Stimulated activated CD4-positive, alpha-beta T cell treated with anti-CD3 and anti-CD28 coated beads, Interleukin-4, amount 100 ng/mL, for 48 hours (primary cell): Measurements from ENCODE around the gene FALEC.
"Not testable (repeated sequence)": the region's sequence is repeated elsewhere in the genome, so short reads cannot be mapped to it uniquely, and the experiment has no call there.

Experiments used
- DNase-seq, 2 donors: peaks; one replicate each; pipeline ENCODE4 v3.0.0-alpha.2; 2020; ENCODE audit warnings: low read depth in 2 of 2

Gene FALEC

DNA sequence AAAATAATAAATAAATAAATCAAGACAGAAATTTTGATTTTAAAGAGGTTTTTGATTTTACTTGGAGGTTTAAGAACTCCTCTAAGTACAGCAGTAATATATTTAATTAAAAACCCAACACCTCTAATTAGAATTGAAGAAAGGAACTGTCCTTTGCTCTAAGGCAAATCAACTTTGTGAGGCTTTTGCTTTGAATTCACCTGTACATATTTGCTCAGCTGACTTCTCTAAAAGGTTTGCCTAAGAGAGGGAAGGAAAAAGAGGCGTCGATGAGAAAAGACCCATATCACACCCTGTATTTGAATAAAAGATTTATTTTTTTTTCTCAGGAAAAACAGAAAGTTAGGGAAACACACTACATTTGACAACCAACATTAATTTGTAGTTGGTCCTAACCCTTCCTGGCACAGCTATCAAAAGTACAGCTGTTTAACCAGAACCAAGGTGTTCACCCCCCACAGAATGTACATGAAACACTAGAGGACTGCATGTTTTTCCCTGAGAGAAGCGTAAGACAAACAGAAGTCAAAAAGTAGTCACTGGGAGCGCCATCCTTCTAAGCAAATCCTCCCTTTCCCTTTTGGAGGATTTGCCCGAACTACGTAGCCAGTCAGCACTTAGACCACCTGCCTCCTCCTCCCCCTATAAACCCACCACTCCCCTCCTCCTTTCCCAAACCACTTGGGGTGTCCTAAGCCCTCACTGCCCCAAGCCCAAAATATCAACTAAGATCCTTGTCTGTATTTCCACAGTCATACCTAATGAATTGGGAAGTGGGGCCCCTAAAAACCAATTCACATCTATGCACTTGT is 58.9 kb downstream of the FALEC start:
- no peak for DNase-seq

DNA sequence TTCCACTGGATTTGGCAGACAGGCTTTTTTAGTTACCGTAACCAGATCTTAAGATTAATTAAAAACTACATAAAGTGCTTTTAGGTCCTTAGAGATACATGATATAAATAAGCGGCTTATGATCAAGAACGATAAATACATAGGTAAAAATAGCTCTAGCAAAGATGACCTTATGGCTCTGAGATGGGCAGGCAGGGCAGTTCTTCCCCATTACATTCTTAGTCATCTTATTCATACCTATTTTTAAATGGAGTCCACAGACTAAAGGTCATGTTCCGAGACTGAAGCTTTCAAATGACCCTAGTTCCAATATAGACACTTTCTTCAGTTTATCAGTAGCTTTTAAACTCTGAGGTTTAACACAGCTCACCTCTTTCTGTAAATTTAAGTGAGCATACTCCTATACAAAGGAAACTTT is 59.5 kb downstream of the FALEC start:
- no peak for DNase-seq

DNA sequence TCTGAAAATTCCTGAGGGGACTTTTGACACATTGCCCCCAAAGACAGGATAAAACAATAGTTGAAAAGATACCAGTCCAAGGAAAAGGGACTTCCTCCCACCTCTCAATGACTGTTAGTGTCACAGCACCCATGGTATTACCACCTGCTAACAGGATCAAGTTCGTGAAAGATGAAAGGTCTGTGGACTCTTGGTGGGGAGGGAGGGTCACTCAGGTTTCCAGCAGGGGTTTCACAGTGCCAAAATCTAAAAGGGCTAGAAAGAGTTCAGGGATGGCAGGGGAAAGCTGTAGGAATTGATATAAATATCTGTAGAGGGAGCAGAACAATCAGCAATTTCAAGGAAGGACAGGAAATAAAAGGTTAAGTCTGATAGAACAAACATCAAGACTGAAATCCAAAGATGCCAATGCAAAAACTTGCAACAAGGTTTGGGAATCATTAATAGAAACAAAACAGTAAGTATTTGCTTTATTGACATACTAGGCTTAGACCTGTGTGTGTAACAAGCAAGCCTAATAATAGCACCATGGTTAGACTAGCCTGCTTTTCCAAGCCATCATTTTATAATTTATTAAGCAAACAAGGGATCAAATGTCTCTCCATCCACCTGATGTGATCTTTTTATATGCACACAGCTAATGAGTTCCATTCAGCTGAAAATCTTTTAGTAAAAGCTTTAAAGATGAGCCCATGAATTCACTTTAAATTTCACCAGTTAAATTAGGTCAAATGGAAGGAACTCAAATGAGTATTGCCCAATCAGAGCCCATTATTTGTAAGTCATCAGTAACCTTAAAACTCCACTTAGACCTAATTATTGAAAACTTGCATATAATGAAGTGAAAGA is 60.2 kb downstream of the FALEC start:
- DNase-seq, result no peak

DNA sequence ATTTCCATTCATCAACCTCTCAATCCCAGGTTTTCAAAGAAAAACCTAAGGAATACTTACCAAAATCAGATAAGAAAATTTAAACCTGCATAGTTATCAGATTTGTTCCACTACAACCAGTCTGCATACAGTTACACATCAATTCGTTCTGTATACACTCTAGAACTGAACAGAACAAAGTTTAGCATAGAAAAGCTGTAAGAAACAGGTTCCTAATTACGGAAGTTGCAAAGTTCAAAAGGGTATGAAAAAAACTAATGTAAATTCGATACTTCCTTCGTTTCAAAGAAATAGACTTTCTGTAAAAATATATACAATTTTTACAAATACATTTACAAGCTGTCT is 60.8 kb downstream of the FALEC start:
- no peak for DNase-seq

DNA sequence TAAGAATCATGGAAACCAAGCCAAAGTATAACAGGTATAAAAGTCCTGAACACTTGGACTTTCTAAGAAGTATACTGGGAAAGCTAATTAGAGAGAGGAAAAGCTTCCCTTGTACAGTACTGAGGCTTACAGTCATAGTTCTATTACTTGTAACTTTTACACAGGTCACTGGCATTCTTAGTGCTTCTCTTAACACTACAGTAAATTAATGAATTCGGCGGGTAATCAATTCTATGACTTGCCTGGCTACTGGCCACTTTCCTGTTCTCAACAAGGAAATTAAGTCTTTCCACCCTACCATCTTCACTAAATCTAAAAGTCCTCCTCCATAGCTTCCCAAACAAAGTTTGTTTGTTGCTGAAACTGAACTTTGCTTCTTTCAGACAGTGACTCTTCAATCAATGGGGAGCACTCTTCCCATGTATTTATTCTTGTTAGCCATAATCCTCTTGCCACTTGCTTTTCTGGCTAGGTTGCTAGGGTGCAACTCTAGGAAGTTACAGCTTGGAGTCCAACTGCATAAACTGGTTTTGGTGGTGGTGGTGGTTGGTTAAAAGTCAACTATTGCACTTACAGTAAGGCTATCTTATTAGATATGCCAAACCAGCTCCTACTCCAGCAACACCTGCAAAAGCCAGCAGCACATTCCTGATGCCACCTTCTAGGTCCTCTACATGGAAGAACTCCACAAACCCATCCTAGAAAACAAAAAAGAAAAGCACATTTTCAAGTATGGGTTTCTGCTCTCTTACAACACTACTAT is 61.4 kb downstream of the FALEC start:
- DNase-seq, result no peak

DNA sequence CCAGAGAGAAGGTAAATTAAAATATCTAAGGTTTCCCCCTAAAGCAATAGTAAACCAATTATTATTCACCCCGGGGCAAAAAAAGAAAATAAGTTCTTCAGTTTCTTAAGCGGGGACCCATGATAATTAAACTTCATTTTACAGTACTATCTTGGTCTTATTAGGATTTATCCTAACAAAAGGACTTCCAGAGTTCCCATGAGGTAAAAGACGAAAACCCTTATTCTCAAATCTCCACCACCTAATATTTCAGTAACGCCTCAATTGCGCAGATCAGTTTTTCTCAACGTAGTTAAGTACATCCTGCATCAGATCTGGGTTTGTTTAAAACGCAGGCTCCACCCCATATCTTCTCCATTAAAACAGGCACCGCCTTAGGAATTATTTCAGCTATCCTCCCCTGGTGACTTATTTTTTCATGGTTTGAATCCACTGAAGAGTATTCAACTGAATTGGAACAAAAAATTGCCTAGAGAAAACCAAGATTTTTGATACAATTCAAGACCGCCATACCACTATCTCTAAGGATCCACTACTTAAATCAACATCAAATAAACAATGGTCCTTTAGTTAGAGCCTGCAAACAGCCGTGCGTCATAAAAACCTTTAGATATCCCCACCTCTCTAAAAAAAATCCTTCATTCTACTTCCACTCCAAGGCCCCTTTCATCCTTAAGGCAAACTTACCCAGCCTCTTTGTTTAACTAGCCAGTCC is 62.2 kb downstream of the FALEC start:
- DNase-seq, result no peak

DNA sequence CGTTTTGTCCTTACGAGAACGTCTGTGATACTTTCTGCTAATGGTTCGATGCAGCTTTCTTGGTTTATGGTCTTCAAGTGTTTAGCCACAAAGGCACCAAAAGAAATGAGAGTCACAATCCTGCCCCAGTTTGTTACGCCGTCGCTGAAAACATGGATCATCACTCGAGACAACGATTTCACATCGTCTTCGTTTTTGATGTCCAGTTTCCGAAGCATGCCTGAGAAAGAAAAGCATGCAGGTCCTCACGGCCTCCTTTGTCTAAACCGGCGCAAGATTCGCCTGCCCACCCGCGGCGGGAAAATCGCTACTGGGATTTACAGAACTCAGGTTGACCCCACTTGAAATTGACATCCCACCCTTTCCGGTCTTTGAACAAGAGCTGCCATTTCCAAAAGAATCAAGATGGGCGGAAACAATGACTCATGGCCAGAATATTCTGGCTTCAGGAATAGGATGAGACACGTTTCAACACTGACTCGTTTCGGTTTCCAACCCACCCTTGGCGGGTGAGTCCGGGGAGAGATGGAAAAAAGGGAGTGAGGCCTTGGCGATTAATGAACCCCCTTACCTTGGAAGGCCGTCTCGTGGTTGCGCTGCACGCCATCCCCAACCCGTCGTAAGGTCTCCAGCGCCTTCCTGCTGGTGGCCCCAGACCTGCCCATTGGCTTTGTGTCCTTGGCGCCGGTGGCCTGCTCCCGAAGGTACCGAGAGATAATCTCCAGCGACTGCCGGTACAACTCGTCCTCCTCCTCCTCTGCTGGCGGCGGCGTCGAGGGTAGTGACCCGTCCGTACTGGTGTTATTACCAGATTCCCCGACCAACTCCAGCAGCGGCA is 62.9 kb downstream of the FALEC start:
- no peak for DNase-seq

DNA sequence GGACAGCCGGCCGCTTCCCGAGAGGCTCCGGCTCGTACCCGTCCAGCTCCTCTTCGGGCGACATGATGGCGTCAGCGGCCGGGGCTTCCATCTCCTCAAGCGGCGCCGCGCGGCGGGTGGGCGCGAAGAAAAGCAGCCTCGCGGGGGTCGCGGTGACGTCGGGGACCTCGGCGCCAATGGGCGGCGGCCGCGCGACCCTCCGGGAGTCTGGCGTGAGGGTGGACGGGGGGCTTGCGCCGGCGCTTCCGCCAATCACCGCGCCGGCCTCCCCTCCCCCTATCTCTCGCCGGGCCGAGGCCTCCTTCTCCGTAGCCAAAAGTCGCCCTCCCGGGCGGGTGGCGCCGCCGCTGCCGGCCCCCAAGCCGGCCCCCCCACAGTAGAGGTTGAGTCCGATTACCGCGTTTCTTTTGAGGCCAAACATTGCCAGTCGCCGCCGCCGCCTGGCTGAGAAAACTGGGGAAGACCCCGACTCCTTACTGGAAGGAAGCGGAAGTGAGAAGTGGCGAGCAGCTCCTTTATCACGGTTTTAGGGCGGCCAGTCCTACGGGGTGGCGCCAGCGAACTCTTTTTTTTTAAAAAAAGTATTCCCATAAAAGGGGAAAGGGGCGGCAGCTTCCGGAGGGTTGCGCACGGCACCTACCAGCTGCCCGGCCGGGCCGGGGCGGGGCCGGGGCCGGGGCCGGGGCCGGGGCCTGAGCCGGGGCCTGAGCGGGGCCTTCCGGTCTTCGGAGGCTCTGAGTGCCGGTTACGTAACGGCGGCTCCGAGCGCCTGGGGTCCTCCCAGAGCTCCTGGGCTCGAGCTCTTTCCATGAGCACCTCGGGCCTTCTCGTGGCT is 63.8 kb downstream of the FALEC start, which contains the start of gene MCL1:
Gene MCL1, minus strand, starts transcription at position 501 of the 835 bp plus-strand sequence. Its CDS starts 80 bp downstream, at position 421.
- peak; percentile 76 to 84 for DNase-seq

DNA sequence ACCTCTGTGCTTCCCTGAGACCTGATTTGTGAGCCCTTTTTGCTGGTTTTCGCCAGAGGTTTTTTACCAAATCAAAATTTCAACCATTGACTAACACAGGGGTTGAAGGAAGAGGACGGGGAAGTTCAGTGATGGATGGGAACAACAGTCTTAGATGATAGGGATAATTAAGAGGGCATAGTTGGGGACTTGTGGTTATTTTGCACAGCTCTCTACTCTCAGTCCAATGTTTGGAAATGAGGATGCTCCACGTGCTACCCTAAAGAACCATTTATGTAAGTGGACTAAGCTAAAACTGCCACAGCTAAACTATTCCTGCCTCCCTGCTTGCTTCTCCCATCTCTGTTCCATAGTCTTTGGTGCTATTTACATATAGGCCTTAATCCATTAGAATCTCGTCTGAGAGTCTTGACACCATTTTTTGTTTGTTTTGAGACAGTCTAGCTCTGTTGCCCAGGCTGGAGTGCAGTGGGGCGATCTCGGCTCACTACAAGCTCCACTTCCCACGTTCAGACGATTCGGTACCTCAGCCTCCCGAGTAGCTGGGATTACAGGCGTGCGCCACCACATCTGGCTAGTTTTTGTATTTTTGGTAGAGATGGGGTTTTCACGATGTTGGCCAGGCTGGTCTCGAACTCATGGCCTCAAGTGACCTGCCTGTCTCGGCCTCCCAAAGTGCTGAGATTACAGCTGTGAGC is 64.5 kb downstream of the FALEC start:
- no peak for DNase-seq

DNA sequence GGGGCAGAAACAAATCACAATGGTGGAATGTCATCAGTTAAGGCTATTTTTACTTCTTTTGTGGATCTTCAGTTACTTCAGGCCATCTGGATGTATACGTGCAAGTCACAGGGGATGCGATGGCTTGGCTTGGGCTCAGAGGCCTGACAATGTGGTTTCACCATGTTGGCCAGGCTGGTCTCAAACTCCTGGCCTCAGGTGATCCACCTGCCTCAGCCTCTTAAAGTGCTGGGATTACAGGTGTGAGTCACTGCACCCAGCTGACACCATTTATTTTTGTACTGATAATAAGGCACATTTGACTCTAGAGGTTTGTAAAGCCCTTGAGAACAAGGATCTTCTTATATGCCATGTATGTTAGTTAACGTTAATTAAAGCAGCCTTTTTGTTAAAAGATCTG is 65.4 kb downstream of the FALEC start:
- DNase-seq, result not testable (repeated sequence)

DNA sequence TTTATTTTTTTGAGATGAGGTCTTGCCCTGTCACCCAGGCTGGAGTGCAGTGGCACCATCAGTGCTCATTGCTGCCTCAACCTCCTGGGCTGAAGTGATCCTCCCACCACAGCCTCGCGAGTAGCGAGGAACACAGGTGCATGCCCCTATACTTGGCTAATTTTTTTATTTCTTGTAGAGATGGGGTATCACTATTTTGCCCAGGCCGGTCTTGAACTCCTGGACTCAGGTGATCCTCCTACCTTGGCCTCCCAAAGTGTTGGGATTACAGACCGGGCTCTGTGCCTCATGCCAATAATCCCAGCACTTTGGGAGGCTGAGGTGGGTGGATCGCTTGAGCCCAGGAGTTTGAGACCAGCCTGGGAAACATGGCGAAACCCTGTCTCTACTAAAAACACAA is 65.9 kb downstream of the FALEC start:
- DNase-seq, result not testable (repeated sequence)

DNA sequence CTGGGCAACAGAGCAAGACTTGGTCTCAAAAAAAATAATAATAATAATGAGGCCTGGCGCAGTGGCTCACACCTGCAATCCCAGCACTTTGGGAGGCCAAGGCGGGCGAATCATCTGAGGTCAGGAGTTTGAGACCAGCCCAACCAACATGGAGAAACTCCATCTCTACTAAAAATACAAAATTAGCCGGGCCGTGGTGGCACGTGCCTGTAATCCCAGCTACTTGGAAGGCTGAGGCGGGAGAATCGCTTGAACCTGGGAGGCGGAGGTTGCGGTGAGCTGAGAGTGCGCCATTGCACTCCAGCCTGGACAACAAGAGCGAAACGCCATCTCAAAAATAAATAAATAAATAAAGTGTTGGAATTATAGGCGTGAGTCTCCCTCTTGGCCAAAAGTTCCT is 66.4 kb downstream of the FALEC start:
- DNase-seq, result not testable (repeated sequence)

DNA sequence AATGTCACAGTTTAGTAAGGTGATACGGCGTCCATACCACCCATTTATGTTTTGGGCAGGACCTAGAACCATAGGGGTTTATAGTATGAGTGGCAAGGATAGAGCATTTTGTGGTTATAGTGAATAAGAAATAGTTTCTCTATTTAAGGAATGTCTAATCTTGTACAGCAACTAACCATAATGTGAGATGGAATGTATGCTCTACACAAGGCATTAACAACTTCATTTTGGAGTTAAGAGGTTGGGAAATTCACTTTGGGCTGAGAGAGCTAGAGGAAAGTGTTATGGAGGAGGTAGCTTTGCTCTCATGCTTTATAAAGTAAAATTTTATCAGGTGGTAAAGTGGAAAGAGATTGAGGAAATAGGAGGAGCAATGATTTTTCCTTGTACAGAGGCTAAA is 66.8 kb downstream of the FALEC start:
- no peak for DNase-seq
